OCI-LY7 (cell line): Measurements from ENCODE around the gene SLC15A5. TPM values are rescaled to one million over a fixed set of nuclear protein-coding genes. Genes with fewer than 3 reads are reported as not detected.

Experiments used
- BruUV-seq: library from RNA; stranded (reverse); fragments of 400-500 nt; replicated peaks from 2 replicates; lab custom pipeline; 2021; lab: Mats Ljungman, UMichigan
- CTCF ChIA-PET: fragments of 300-600 bp; sonication (Branson Sonifier 250); formaldehyde crosslinking; loops from one replicate; lab custom pipeline; 2022; ENCODE audit warnings: antibody characterized with exemption; ENCODE audit not compliant: unreplicated experiment; lab: Charles Lee
- POLR2A ChIA-PET: fragments of 300-600 bp; sonication (Branson Sonifier 250); formaldehyde crosslinking; loops from one replicate; lab custom pipeline; 2022; ENCODE audit warnings: antibody characterized with exemption; lab: Charles Lee
- DNase-seq: peaks from one replicate; pipeline ENCODE4 v3.0.0-alpha.2; 2015; ENCODE audit warnings: low spot score
- H2AFZ ChIP-seq: fragments of 200-600 bp; sonication (generic), shearing (Covaris generic); 2 replicates; pipeline ENCODE4 v1.6.1; 2014; ENCODE audit warnings: mild to moderate bottlenecking, antibody characterized with exemption, low read length, moderate library complexity
- H3K27ac ChIP-seq: fragments of 200-600 bp; sonication (generic); 2 replicates; pipeline ENCODE4 v1.5.1; 2014; ENCODE audit warnings: mixed run types, low read depth, mild to moderate bottlenecking, moderate library complexity, low read length, inconsistent platforms; ENCODE audit not compliant: poor library complexity, severe bottlenecking
- H3K36me3 ChIP-seq: fragments of 200-600 bp; sonication (generic); 2 replicates; pipeline ENCODE4 v1.6.1; 2014; ENCODE audit warnings: mild to moderate bottlenecking, antibody characterized with exemption, low read length, moderate library complexity, mixed read lengths; ENCODE audit not compliant: insufficient read depth
- H3K4me1 ChIP-seq: fragments of 200-600 bp; sonication (generic); 2 replicates; pipeline ENCODE4 v1.5.1; 2014; ENCODE audit warnings: mild to moderate bottlenecking, low read length; ENCODE audit not compliant: insufficient read depth, poor library complexity, severe bottlenecking
- H3K4me2 ChIP-seq: fragments of 200-600 bp; sonication (generic); 2 replicates; pipeline ENCODE4 v1.6.1; 2014; ENCODE audit warnings: mild to moderate bottlenecking, low read length
- H3K4me3 ChIP-seq: fragments of 200-600 bp; sonication (generic); 2 replicates; pipeline ENCODE4 v1.5.1; 2014; ENCODE audit warnings: mild to moderate bottlenecking, low read depth, low read length; ENCODE audit not compliant: poor library complexity, severe bottlenecking
- H3K79me2 ChIP-seq: fragments of 200-600 bp; sonication (generic); 2 replicates; pipeline ENCODE4 v1.6.1; 2016; ENCODE audit warnings: low read depth, mild to moderate bottlenecking, low read length, moderate library complexity, mixed read lengths; ENCODE audit not compliant: insufficient read depth
- H3K9me2 ChIP-seq: fragments of 200-600 bp; sonication (generic); 2 replicates; pipeline ENCODE4 v1.6.1; 2016; ENCODE audit warnings: mild to moderate bottlenecking, low read length, mixed read lengths; ENCODE audit not compliant: insufficient read depth
- H3K9me3 ChIP-seq: fragments of 200-600 bp; sonication (generic); 2 replicates; pipeline ENCODE4 v1.6.1; 2014; ENCODE audit warnings: mild to moderate bottlenecking, mixed run types, low read length, mixed read lengths
- H4K20me1 ChIP-seq: fragments of 200-600 bp; sonication (generic); 2 replicates; pipeline ENCODE4 v1.6.1; 2014; ENCODE audit warnings: mild to moderate bottlenecking, antibody characterized with exemption, low read length, moderate library complexity, mixed read lengths; ENCODE audit not compliant: insufficient read depth
- EZH2phosphoT487 ChIP-seq: fragments of 200-600 bp; sonication (generic); IDR thresholded peaks from 2 replicates; pipeline ENCODE4 v1.6.1; 2018; ENCODE audit warnings: low read depth, borderline replicate concordance, mild to moderate bottlenecking, mixed run types, antibody characterized with exemption, low read length, moderate library complexity, mixed read lengths
- intact Hi-C: fragments of 100-400 bp; cut with micrococcal nuclease; formaldehyde crosslinking; loops from one replicate; pipeline ENCODE4 v1.10.0; 2022; ENCODE audit not compliant: unreplicated experiment
- total RNA-seq, 2 experiments: library from RNA; depleted of rRNA in 1 of 2; stranded (reverse); fragments of >200 nt in 1 of 2; shearing (Covaris generic) in 1 of 2; gene quantifications; 2 replicates each; pipeline ENCODE4 v1.2.3, GENCODE V29; 2014 to 2022
- TF ChIP-seq, protein P1 (sequence below): fragments of 200-600 bp; sonication (generic); conservative IDR thresholded peaks from 2 replicates; pipeline ENCODE4 v1.5.1; 2014; ENCODE audit warnings: mild to moderate bottlenecking, antibody characterized with exemption, low read length, moderate library complexity, mixed read lengths

SLC15A5 gene
- total RNA-seq, 2 experiments from 2014 or later = not detected

GRCh38 chr12:16183541-16183940 lies 93.9 kb downstream of the SLC15A5 start:
- Histone ChIP-seq H3K4me3 (no peak overlapping the region), H3K79me2 (no peaks in the 10 kb centered on the region), H3K4me2 (no peak overlapping the region), H3K9me3 (no peaks in the 10 kb centered on the region), H3K36me3 (no peaks in the 10 kb centered on the region), H4K20me1 (no peaks in the 10 kb centered on the region), H3K4me1 (no peaks in the 10 kb centered on the region), H3K27ac (no peak overlapping the region), H2AFZ (no peak overlapping the region), H3K9me2 (no peaks in the 10 kb centered on the region)
- CTCF ChIA-PET = no interaction called here
- DNase-seq = no peak
- POLR2A ChIA-PET = interaction anchor here (0.6 to 1.3 kb wide), 3 partner anchors 15 to 25 kb away, joined by 3 to 11 read pairs (median 4); no protein-coding TSS in a partner anchor
- TF ChIP-seq, protein P1, sequence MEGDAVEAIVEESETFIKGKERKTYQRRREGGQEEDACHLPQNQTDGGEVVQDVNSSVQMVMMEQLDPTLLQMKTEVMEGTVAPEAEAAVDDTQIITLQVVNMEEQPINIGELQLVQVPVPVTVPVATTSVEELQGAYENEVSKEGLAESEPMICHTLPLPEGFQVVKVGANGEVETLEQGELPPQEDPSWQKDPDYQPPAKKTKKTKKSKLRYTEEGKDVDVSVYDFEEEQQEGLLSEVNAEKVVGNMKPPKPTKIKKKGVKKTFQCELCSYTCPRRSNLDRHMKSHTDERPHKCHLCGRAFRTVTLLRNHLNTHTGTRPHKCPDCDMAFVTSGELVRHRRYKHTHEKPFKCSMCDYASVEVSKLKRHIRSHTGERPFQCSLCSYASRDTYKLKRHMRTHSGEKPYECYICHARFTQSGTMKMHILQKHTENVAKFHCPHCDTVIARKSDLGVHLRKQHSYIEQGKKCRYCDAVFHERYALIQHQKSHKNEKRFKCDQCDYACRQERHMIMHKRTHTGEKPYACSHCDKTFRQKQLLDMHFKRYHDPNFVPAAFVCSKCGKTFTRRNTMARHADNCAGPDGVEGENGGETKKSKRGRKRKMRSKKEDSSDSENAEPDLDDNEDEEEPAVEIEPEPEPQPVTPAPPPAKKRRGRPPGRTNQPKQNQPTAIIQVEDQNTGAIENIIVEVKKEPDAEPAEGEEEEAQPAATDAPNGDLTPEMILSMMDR = no peak
- no peak for TF ChIP-seq EZH2phosphoT487
- BruUV-seq = no TSS peak
- intact Hi-C loops = no loop called here

DNA sequence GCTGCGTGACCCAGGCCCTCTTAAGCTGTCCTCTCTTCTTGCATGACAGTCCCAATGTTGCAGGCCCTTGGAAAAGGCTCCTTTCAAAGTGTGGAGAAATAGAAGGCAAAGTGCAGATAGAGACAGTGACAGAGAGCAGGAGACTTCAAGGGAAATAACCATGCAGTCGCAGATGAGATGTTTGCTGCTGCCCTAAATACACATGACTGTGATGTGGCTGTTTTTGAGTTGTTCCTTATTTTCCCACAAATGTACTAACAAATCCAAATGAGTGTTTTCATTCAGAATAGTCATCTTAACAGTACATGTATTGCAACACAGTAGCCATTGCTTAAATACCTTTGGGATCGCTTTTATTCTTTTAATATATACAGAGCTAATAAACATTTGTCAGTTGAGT lies 101.6 kb downstream of the SLC15A5 start:
- H3K4me3 ChIP-seq = no peak overlapping the region
- intact Hi-C loops = loop anchor here (10.0 kb wide), 1 partner anchor 679 kb away; no protein-coding TSS in a partner anchor
- TF ChIP-seq, protein P1 = no peak
- no peak for TF ChIP-seq EZH2phosphoT487
- no peaks in the 10 kb centered on the region for H3K79me2 ChIP-seq
- no peaks in the 10 kb centered on the region for H4K20me1 ChIP-seq
- DNase-seq = no peak
- no peak overlapping the region for H3K27ac ChIP-seq
- no peaks in the 10 kb centered on the region for H3K36me3 ChIP-seq
- ChIA-PET POLR2A (interaction anchor here (1.0 to 1.6 kb wide), 2 partner anchors 9 to 21 kb away, joined by 3 read pairs; no protein-coding TSS in a partner anchor), CTCF (interaction anchor here (1.4 kb wide), 1 partner anchor 190 kb away, joined by 4 read pairs; no protein-coding TSS in a partner anchor)
- H3K4me1 ChIP-seq = no peaks in the 10 kb centered on the region
- H2AFZ ChIP-seq = no peak overlapping the region
- no peaks in the 10 kb centered on the region for H3K9me3 ChIP-seq
- no peaks in the 10 kb centered on the region for H3K9me2 ChIP-seq
- no TSS peak for BruUV-seq
- H3K4me2 ChIP-seq = no peak overlapping the region

DNA sequence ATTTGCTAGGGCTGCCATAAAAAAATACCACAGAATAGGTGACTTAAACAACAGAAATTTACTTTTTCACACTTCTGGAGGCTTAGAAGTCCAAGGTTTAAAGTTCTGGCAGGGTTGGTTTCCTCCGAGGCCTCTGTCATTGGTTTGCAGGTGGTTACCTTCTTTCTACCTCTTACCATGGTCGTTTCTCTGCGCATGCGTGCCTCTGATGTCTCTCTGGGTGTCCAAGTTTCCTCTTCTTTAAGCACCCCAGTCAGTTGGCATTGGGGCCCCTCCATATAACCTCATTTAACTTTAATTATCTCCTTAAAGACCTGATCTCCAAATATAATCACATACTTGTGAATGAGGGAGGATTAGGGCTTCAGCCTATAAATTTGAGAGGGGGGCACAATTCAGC lies 103.2 kb downstream of the SLC15A5 start:
- H3K4me3 ChIP-seq = no peak overlapping the region
- no peaks in the 10 kb centered on the region for H3K9me3 ChIP-seq
- POLR2A ChIA-PET = interaction anchor here (0.5 to 1.1 kb wide), 2 partner anchors 10 to 93 kb away, joined by 3 to 4 read pairs; no protein-coding TSS in a partner anchor
- DNase-seq = no peak
- H3K36me3 ChIP-seq = no peaks in the 10 kb centered on the region
- H4K20me1 ChIP-seq = no peaks in the 10 kb centered on the region
- H3K4me2 ChIP-seq = no peak overlapping the region
- CTCF ChIA-PET = no interaction called here
- intact Hi-C loops = loop anchor here (10.0 kb wide), 1 partner anchor 681 kb away; no protein-coding TSS in a partner anchor
- no TSS peak for BruUV-seq
- H3K4me1 ChIP-seq = no peaks in the 10 kb centered on the region
- H3K27ac ChIP-seq = no peak overlapping the region
- no peak overlapping the region for H2AFZ ChIP-seq
- TF ChIP-seq, protein P1 = no peak
- TF ChIP-seq EZH2phosphoT487 = no peak
- H3K9me2 ChIP-seq = no peaks in the 10 kb centered on the region
- H3K79me2 ChIP-seq = no peaks in the 10 kb centered on the region
